ENCODE measurements around the gene CSRP2.

The CSRP2 gene

DNA sequence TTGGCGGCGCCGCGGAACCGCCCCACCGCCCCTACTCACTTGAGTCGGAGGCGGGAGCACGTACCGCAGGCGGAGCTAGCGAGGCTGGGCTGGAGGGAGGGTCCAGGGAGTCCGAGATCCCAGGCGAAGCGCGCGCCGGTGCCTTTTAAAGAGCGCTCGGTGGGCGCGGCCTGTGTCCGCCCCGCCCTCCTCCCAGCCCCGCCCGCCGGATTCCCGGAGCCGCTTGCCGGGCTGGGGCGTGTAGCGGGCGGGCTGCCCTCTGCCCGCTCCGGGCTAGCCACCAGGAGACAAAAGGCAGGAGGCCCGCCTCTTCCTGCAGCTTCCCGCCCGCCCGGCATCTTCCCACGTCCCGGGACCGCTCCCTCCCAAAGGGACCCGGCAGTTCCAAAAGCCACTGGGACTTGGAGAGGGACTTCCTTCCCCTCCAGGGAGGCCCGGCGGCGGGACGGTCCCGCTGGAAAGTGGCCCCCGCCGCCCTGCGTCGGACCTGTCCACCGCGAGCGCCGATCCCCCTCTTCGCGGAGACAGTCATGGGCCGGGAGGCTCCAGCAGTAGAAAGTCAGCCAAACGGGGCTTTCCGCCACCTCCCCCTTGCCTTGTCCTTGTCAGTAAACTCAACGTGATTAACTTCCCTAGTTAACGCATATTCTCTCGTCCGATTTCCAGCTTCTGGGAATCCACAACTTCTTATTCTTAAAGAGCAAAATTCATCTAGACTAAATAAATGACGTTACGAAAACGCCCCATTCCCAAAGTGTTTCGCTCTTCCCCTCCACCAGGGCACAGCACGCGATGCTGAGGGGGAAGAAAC is at the start of gene CSRP2:
TSS of gene CSRP2 (minus strand) at position 121 of the 811 bp plus-strand sequence. CDS start 12,759 bp downstream, outside the sequence.
- peak in 54 of 58 donors; percentile 11 to 90 (median 58) for DNase-seq

GRCh38 chr12:76927170-76927784 is 48.5 kb upstream of the CSRP2 start:
- no peak for DNase-seq

DNA sequence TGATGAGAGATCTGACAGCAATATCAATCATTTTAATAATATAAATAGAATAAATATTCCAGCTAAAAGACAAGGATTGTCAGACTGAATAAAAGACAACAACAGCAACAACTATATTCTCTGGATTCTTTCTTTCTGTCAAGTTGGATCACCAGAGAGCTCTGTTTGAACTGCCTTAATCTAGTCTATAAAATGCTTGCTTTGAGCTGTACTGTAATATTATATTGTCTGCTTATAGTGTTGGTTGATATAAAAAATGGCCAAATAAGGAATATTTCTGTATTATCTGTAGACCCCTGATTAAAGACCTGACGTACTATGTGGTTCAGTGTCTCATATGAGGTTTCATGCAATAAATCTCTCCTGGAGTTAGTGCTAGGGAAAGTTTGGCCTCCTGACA is 46.3 kb upstream of the CSRP2 start:
- DNase-seq = no peak

GRCh38 chr12:76922866-76923265 is 44.0 kb upstream of the CSRP2 start:
- DNase-seq = peak in 3 of 58 donors; percentile 11 to 22 (median 11)

- DNase-seq = peak in 1 of 58 donors; percentile 5
These were observed 43.3 kb upstream of the CSRP2 start for GRCh38 chr12:76921891-76922664.

- DNase-seq = no peak
These were observed 42.3 kb upstream of the CSRP2 start for GRCh38 chr12:76921100-76921471.

DNA sequence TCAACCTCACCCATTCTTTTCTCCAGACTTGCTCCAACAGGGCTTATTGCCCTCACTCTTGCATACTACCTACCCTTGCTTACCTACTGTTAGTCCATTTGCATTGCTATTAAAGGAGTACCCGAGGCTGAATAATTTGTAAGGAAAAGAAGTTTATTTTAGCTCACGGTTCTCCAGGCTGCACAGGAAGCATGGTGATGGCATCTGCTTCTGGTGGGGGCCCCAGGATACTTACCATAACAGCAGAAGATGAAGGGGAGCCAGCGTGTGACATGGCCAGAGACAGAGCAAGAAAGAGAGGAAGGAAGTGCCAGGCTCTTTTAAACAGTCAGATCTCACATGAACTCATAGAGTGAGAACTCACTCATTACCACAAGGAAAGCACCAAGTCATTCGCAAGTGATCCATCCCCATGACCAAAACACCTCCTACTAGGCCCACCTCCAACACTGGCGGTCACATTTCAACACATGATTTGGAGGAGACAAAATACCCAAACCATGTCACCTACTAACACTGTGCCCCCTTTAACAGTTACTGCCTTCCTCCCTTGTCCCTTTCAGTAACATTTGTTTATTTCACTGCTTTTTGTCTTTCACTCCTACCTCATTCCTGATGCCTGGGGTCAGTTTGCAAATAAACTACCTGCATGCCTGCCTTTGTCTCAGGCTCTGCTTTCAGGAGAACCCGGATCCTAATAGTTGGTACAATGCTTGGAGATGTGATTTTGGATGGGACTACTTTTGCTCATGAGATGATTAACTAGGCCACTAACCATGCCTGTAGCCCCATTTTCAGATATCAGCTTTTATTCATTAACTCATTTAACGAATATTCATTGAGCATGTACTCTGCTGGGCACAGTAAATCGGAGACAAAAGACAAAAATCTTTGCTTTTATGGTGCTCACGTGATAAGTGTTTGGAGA is 41.6 kb upstream of the CSRP2 start:
- DNase-seq = no peak

DNA sequence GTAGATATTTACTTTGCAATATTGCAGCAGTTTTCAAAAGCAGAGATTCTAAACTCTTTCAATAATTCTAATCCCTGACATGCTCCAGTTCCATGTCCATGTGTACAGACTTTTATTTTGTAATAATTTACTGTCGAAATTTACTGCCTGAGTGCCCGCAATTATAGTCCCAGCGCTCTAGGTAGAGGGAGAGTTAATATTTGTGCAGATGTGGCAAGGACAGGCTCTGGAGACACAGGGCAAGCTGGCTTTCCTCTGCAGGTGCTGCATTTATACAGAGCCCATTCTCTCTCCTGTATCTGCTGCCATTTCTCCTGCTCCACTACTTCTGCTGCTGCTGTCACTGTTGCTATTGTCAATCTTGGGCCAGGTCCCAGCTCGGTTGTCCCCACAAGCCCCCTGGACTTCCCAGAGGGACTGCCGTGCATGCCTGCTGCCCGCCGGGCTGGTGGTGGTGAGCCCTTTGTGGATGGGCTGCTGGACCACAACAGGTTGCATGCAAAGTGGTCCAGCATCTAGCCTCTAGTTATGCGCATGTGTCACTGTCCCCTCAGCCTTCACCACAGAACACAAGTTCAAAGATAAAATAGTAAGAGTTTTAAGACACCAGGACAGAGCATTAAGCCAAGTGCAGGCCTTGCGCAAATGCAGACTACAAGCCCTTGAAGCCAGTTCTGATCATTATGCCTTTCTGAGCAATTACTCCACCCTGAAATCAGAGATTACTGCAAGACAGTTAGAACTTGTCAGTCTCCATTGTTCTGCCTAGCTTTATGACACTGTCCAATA is 40.8 kb upstream of the CSRP2 start:
- no peak for DNase-seq

- DNase-seq = peak in 1 of 58 donors; percentile 5
These were observed 37.3 kb upstream of the CSRP2 start for GRCh38 chr12:76916170-76916540.

DNA sequence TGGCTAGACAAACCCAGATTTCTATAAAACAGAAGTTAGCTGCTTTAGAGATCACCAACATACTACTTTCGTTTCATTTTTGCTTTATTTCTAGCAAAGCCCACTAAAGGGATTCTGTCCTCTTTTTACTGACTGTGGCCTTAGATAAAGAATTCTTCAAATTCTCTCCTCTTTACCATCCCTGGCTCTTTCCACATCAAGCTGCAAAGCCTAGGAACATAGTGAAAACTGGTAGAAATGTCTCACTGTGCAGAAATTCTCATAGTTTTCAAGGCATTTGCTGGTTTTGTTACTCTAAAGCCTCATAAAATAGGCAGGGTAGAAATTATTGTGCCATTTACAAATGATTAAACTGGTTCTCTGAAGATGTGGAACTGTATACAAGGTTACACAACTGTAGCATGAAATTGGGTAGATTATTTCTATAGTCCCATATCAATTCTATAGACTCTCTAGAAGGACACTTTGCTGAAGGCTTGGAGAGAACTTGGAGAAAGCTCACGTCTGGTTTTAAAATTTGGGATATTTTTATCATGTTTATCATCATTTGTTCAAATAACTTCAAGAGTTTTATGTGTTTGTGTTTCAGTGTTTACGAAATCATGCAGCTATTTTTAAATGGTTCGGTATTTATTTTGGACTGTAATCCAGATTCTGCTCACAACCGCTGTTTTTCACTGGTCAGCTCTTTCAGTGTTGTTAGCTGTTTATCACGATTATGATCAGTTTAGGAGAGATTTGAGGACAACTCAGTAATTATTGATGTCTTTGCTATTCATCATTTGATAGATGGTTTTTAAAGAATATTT is 36.7 kb upstream of the CSRP2 start:
- no peak for DNase-seq

DNA sequence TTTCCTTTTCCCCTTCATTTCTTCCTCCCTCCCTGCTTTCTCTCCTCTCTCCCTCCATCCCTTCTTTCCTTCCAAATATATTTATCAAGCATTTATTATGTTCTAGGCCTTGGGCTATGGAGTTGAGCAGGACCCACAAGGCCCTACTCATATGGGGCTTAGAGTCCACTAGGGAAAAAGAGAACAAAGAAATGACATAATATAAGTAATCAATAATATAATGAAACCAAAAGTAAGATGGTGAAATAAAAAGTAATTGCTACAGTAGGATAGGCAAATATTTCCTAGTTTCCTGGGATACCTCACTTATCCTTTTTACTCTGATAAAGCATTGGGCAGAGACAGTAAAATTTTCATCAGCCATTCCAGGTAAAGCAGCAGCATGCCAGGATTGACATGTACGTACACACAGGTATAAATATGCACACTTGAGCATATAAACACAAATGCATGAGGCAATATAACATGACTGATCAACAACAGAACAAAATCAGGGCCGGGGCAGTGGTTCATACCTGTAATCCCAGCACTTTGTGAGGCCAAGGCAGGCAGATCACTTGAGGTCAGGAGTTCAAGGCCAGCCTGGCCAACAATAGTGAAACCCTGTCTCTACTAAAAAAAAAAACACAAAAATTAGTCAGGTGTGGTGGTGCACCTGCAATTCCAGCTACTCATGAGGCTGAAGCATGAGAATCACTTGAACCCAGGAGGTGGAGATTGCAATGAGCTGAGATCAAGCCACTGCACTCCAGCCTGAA is 35.5 kb upstream of the CSRP2 start:
- no peak for DNase-seq

DNA sequence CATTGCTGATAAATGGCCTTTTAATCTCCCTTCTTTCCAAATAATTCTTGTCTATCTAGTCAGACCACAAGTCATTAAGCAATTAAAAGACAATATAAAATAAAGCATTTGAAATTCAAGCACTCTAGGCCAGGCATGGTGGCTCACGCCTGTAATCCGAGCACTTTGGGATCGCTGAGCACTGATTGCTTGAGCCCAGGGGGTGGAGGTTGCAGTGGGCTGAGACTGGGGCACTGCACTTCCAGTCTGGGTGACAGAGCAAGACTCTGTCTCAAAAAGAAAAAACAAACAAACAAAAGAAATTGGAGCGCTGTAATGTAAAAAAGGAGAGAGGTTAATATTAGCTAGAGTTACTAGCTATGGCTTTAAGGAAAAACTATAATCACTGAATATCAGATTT is 30.5 kb upstream of the CSRP2 start:
- no peak for DNase-seq

DNA sequence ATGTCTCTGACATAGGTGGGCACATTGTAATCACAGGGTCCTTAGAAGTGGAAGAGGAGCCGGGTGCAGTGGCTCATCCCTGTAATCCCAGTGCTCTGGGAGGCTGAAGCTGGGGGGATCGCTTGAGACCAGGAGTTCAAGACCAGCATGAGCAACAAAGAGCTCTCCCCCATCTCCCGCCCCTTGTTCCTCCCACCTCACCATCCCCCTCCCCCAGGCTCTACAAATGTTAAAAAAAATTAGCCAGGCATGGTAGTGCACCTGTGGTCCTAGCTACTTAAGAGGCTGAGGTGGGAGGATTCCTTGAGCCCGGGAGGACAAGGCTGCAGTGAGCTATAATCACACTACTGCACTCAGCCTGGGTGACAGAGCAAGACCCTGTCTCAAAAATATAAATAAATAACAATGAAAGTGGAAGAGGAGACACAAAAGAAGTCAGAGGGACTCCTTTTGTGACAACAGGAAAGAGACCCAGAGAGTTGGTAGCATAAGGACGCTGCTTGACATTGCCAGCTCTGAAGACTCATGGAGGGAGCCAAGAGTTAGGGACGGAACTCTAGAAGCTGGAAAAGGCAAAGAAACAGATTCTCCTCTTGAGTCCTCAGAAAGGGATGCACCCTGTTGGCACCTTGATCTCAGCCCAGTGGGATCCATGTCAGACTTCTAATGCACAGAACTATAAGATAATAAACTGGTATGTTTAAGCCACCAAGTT is 29.6 kb upstream of the CSRP2 start:
- no peak for DNase-seq

DNA sequence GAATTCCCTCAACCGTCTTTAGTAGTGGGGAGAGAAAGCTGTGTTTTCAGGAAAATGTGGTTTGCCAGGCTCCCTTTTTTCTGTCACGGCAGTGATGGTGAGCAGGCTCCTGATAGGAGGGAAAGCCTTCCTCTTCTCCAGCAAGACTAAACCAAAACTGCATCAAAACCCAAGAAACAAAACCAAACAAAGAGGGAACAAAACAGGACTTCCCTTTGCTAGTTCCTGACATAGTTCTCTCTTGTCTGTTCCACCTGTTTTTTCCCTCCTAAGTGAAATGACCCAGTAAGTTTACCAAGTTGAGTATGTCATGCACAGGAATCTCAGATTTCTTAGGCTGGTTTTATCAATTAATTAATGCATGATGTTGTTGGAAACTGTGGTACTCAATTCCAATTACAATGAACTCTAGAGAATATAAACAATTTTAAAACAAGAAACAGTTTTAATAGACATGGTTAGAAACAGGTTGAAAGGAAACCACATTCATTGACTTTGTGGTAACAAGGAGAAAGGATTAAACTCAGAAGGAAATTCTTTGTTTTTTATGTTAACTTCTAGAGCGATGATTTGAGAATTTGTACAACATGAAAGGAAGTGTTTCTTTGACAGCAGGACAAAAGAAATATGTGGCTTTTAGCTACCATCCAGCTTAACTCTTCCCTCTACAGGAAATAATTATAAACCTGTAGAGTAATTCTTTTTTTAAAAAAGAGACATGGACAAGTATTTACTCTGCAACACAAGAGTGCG is 23.0 kb upstream of the CSRP2 start:
- DNase-seq = no peak

DNA sequence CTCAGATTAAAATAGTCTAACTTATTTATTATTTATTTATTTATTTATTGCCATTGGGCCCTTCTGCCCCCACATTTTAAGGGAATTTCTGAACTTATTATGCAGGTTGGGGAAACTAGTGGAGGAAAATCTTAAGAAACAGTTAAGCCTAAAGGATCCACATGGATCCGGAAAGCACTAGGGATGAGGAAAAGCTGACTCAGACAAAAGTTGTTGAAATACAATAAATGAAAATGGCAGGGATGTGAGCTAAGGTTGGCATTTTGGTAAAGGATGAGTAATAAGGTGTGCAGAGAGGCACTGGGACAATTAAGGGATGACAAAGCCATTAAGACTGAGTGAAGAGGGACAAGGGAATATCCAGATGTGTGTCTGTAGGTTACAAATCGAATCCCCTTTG is 20.7 kb upstream of the CSRP2 start:
- no peak for DNase-seq

DNA sequence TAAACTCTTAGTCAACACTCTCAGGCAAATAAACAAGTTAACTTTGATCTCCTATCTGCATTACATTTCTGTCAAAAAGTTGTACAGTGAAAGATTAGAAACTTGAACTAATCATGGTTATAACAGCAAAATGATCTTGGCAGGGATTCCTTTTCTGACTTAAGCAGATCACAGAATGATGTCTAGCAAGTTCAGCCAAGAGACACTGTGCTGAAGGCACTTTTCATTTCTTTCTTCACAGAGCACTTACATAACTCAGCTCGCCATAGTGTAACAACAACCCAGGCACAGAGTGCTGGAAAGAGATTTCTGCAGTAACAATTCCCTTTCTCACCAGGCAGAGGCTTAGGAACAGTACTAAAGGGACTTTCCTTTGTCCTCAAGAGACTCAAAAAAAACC is 19.6 kb upstream of the CSRP2 start:
- DNase-seq = no peak

DNA sequence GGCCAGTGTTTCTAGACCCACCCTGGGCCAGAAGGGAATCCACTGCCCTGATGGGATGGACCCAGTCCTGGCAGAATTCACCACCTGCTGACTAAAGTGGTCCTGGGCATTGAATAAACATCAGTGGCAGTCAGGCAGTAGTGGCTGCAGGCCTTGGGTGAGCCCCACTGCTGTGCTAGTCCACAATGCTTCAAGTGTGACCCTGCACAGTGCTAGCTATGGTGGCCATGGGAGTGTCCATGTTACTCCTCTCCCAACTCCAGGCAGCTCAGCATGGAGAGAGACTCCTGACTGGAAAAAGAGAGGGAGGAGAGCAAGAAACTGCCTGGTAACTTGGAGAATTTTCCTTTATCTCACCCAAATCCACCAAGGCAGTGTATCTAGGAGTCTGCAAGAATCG is 17.5 kb upstream of the CSRP2 start:
- no peak for DNase-seq

Data from anterior cingulate cortex (tissue), 58 donors.